Lower lobe of right lung (tissue), 2 donors: ENCODE results near the gene ERRFI1. TPM values are rescaled to one million over a fixed set of nuclear protein-coding genes. Genes with fewer than 3 reads are reported as not detected.

ENCODE experiments used
- ATAC-seq, 2 donors: fragments of 200-7000 bp; cut with Tn5 transposase; one replicate each; pipeline ENCODE4 v1.9.1; 2020 to 2022; ENCODE audit warnings: mild to moderate bottlenecking in 2 of 2, moderate library complexity in 2 of 2
- DNase-seq: peaks from one replicate; pipeline ENCODE4 v3.0.0-alpha.2; 2020
- H3K27ac ChIP-seq: fragments of 200-600 bp; one replicate; pipeline ENCODE4 v1.8.0; 2022
- H3K27me3 ChIP-seq: fragments of 200-600 bp; one replicate; pipeline ENCODE4 v1.8.0; 2022; ENCODE audit warnings: low read depth
- H3K36me3 ChIP-seq: fragments of 200-600 bp; one replicate; pipeline ENCODE4 v1.8.0; 2022; ENCODE audit warnings: mild to moderate bottlenecking
- H3K4me1 ChIP-seq: fragments of 200-600 bp; one replicate; pipeline ENCODE4 v1.8.0; 2022
- H3K4me3 ChIP-seq: fragments of 200-600 bp; one replicate; pipeline ENCODE4 v1.8.0; 2022; ENCODE audit warnings: mild to moderate bottlenecking
- H3K9me3 ChIP-seq: fragments of 200-600 bp; one replicate; pipeline ENCODE4 v1.8.0; 2022
- intact Hi-C: fragments of 100-400 bp; cut with DNase I; formaldehyde crosslinking; loops from one replicate; pipeline ENCODE4 v1.11.0; 2022
- total RNA-seq: library from RNA; stranded (reverse); fragmentation: NEBNext Ultra II Directional; extraction: Animal tissue kit (Norgen Biotek cat#: 25700); gene quantifications from one replicate; pipeline ENCODE4 v1.2.1, GENCODE V29; 2021
- TF ChIP-seq, protein P1 (sequence below): fragments of 200-600 bp; IDR thresholded peaks from one replicate; pipeline ENCODE4 v1.8.0; 2022; ENCODE audit warnings: antibody characterized with exemption, mild to moderate bottlenecking
- donor health status: DM: no; HTN: yes; CAD: no; lungs with severe emphysema.

Gene ERRFI1
- total RNA-seq, 1 donor from 2014 or later: 65.1 TPM

GRCh38 chr1:8016895-8017241 lies 9.2 kb downstream of the ERRFI1 start:
- no peak for DNase-seq
- H3K4me1 ChIP-seq: peaks cover 82% of the 10 kb centered on the region
- TF ChIP-seq, protein P1, sequence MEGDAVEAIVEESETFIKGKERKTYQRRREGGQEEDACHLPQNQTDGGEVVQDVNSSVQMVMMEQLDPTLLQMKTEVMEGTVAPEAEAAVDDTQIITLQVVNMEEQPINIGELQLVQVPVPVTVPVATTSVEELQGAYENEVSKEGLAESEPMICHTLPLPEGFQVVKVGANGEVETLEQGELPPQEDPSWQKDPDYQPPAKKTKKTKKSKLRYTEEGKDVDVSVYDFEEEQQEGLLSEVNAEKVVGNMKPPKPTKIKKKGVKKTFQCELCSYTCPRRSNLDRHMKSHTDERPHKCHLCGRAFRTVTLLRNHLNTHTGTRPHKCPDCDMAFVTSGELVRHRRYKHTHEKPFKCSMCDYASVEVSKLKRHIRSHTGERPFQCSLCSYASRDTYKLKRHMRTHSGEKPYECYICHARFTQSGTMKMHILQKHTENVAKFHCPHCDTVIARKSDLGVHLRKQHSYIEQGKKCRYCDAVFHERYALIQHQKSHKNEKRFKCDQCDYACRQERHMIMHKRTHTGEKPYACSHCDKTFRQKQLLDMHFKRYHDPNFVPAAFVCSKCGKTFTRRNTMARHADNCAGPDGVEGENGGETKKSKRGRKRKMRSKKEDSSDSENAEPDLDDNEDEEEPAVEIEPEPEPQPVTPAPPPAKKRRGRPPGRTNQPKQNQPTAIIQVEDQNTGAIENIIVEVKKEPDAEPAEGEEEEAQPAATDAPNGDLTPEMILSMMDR: no peak
- H3K9me3 ChIP-seq: no peaks in the 10 kb centered on the region
- H3K4me3 ChIP-seq: no peak overlapping the region
- intact Hi-C loops: no loop called here
- no peak for ATAC-seq
- H3K36me3 ChIP-seq: peaks cover 31% of the 10 kb centered on the region
- peak overlapping the region; percentile 59 for H3K27ac ChIP-seq
- no peaks in the 10 kb centered on the region for H3K27me3 ChIP-seq

GRCh38 chr1:8016210-8016894 lies 9.8 kb downstream of the ERRFI1 start:
- peaks cover 78% of the 10 kb centered on the region for H3K4me1 ChIP-seq
- no peaks in the 10 kb centered on the region for H3K27me3 ChIP-seq
- peaks cover 36% of the 10 kb centered on the region for H3K36me3 ChIP-seq
- intact Hi-C loops: no loop called here
- no peaks in the 10 kb centered on the region for H3K9me3 ChIP-seq
- no peak for ATAC-seq
- peak overlapping the region; percentile 59 for H3K27ac ChIP-seq
- no peak overlapping the region for H3K4me3 ChIP-seq
- DNase-seq: no peak
- TF ChIP-seq, protein P1: no peak

GRCh38 chr1:8015809-8016165 lies 10.3 kb downstream of the ERRFI1 start:
- H3K27me3 ChIP-seq: no peaks in the 10 kb centered on the region
- peak overlapping the region; percentile 59 for H3K27ac ChIP-seq
- intact Hi-C loops: no loop called here
- peaks cover 42% of the 10 kb centered on the region for H3K36me3 ChIP-seq
- TF ChIP-seq, protein P1: no peak
- peaks cover 76% of the 10 kb centered on the region for H3K4me1 ChIP-seq
- H3K9me3 ChIP-seq: no peaks in the 10 kb centered on the region
- no peak overlapping the region for H3K4me3 ChIP-seq
- DNase-seq: no peak
- ATAC-seq: no peak

DNA sequence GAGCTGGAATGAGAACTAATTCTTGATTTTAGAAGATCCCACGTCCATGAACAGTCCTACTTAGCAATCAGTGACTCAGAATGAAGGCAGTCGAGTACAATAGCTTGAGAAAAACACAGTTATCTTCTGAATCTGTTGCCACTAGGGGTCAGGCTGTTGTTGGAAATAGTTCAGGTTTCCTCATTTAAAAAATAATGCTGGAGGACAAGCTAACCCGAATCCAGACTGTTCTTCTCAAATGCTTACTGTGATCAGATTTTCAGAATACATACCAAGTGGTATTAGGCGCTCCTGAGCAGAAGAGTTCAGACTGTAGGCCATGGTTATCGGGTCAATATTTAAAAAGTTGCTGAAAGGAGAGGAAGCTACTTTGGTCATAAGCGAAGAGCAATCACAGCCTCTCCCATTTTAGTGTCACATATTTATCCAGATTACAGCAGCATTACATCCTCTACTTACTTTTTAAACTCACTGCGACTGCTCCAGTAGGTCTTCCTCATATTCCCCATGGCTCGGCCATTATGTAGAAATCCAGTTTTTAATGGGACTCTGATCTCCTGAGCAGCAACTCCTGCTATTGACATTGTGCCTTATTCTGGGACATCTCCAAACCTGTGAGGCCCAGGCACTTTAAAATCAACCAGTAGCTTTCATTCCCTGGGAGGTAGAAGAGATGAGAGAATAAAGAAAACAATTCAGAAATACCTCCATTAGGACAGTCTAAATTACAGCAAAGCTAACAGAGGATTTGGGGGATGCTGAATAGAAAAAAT lies 10.9 kb downstream of the ERRFI1 start:
- intact Hi-C loops: no loop called here
- Histone ChIP-seq H3K27ac (peak overlapping the region; percentile 59), H3K9me3 (no peaks in the 10 kb centered on the region), H3K27me3 (no peaks in the 10 kb centered on the region), H3K4me3 (peak overlapping the region; percentile 15), H3K36me3 (peaks cover 45% of the 10 kb centered on the region), H3K4me1 (peaks cover 70% of the 10 kb centered on the region)
- TF ChIP-seq, protein P1: peak; percentile 68
- ATAC-seq: peak; percentile 61 to 78
- no peak for DNase-seq

DNA sequence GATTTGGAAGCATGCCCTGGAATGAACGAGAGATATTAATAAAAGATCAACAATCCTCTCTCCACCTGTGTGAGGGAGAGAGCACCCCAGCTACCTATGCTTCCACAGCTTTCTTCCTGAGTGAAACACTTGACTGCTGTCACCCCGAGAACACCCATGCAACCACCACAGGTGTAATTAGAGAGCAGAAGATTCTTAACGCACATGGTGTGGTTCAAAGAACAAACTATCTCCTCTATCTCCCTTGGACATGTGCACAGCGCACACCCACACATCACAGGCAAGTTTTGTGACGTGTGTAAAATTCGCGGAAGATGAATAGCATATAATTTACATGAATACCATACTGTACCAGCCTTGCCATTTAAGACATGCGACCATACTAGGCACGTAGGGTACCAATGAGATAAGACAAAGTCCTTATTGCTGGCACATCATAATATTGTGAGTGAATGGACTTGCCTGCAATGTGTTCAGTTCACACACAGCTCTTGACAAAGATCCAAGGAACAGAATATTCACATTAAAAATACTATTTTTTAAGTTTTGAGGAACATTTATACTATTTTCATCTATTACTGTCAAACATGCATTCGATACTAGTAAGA lies 11.6 kb downstream of the ERRFI1 start:
- peak overlapping the region; percentile 59 for H3K27ac ChIP-seq
- no peak overlapping the region for H3K4me3 ChIP-seq
- no peaks in the 10 kb centered on the region for H3K27me3 ChIP-seq
- TF ChIP-seq, protein P1: no peak
- ATAC-seq (no peak), DNase-seq (no peak)
- no peaks in the 10 kb centered on the region for H3K9me3 ChIP-seq
- peaks cover 63% of the 10 kb centered on the region for H3K4me1 ChIP-seq
- H3K36me3 ChIP-seq: peaks cover 52% of the 10 kb centered on the region
- intact Hi-C loops: no loop called here
